Measurements from ENCODE around the gene CYP4A11. TPM values are rescaled to one million over a fixed set of nuclear protein-coding genes. Genes with fewer than 3 reads are reported as not detected.
"Not testable (repeated sequence)": the region's sequence is repeated elsewhere in the genome, so short reads cannot be mapped to it uniquely, and the experiment has no call there.

The CYP4A11 gene
- not detected for total RNA-seq
- polyA plus RNA-seq = 0.05 TPM
- long read RNA-seq, donor 1 = 0 reads
- long read RNA-seq, donor 2, partial matches to known transcripts = 0 of 3 reads
- long read RNA-seq, donor 2, other reads (novel, unspliced or antisense) = 0 of 3 reads
- long read RNA-seq, donor 3 = 0 reads
- long read RNA-seq, donor 4 = 0 reads
- long read RNA-seq, donor 5, partial matches to known transcripts = 0 of 1 reads
- long read RNA-seq, donor 5, other reads (novel, unspliced or antisense) = 0 of 1 reads
- long read RNA-seq, donor 6 = 0 reads
- long read RNA-seq, donor 7 = 0 reads
- long read RNA-seq, donor 8 = 0 reads
- long read RNA-seq, donor 9 = 0 reads
- long read RNA-seq, donor 10 = 0 reads

- Histone ChIP-seq H3K36me3 (ENCODE audit: control insufficient read depth in 2 of 2, insufficient read depth in 2 of 2, low read length in 1 of 2) (no peaks in the 10 kb centered on the region), H3K9me3 (ENCODE audit: control insufficient read depth in 2 of 2, insufficient read depth in 1 of 2, low read length in 1 of 2) (no peaks in the 10 kb centered on the region), H3K4me3 (ENCODE audit: low read length in 2 of 2) (no peak within 1 kb of the TSS), H3K27me3 (ENCODE audit: control insufficient read depth in 2 of 2, insufficient read depth in 1 of 2, low read length in 1 of 2) (no peaks in the 10 kb centered on the region), H3K4me1 (ENCODE audit: control insufficient read depth in 2 of 2, insufficient read depth in 2 of 2, low read length in 2 of 2) (no peaks in the 10 kb centered on the region), H3K27ac (ENCODE audit: low read depth in 1 of 2, low read length in 1 of 2) (no peak within 1 kb of the TSS)
- WGBS = 83% methylated on average over 5 of the region's 5 CpGs
- no peak for DNase-seq (ENCODE audit: low read depth in 6 of 9, low spot score in 9 of 9)
Measured at GRCh38 chr1:46941135-46941694, at the start of gene CYP4A11. Gene CYP4A11 (minus strand): TSS chr1:46941476. CDS start chr1:46941433, 43 bp downstream.

GRCh38 chr1:46990541-46990940, 49.3 kb upstream of the CYP4A11 start:
- not testable (repeated sequence) for H3K27me3 ChIP-seq (ENCODE audit: control insufficient read depth in 2 of 2, insufficient read depth in 1 of 2, low read length in 1 of 2); H3K36me3 ChIP-seq (ENCODE audit: control insufficient read depth in 2 of 2, insufficient read depth in 2 of 2, low read length in 1 of 2); H3K4me1 ChIP-seq (ENCODE audit: control insufficient read depth in 2 of 2, insufficient read depth in 2 of 2, low read length in 2 of 2); DNase-seq (ENCODE audit: low read depth in 6 of 9, low spot score in 9 of 9); H3K9me3 ChIP-seq (ENCODE audit: control insufficient read depth in 2 of 2, insufficient read depth in 1 of 2, low read length in 1 of 2); H3K4me3 ChIP-seq (ENCODE audit: low read length in 2 of 2); H3K27ac ChIP-seq (ENCODE audit: low read depth in 1 of 2, low read length in 1 of 2)
- WGBS = 97% methylated on average over 2 of the region's 2 CpGs

GRCh38 chr1:46983830-46984586, 42.7 kb upstream of the CYP4A11 start:
- no peak for DNase-seq (ENCODE audit: low read depth in 6 of 9, low spot score in 9 of 9)
- no peaks in the 10 kb centered on the region for H3K4me1 ChIP-seq (ENCODE audit: control insufficient read depth in 2 of 2, insufficient read depth in 2 of 2, low read length in 2 of 2)
- H3K4me3 ChIP-seq (ENCODE audit: low read length in 2 of 2) = no peak overlapping the region
- H3K9me3 ChIP-seq (ENCODE audit: control insufficient read depth in 2 of 2, insufficient read depth in 1 of 2, low read length in 1 of 2) = no peaks in the 10 kb centered on the region
- no peaks in the 10 kb centered on the region for H3K36me3 ChIP-seq (ENCODE audit: control insufficient read depth in 2 of 2, insufficient read depth in 2 of 2, low read length in 1 of 2)
- WGBS = 39% methylated on average over 3 of the region's 3 CpGs
- H3K27ac ChIP-seq (ENCODE audit: low read depth in 1 of 2, low read length in 1 of 2) = no peak overlapping the region
- no peaks in the 10 kb centered on the region for H3K27me3 ChIP-seq (ENCODE audit: control insufficient read depth in 2 of 2, insufficient read depth in 1 of 2, low read length in 1 of 2)

- Histone ChIP-seq H3K27me3 (ENCODE audit: control insufficient read depth in 2 of 2, insufficient read depth in 1 of 2, low read length in 1 of 2) (no peaks in the 10 kb centered on the region), H3K36me3 (ENCODE audit: control insufficient read depth in 2 of 2, insufficient read depth in 2 of 2, low read length in 1 of 2) (no peaks in the 10 kb centered on the region), H3K27ac (ENCODE audit: low read depth in 1 of 2, low read length in 1 of 2) (no peak overlapping the region), H3K9me3 (ENCODE audit: control insufficient read depth in 2 of 2, insufficient read depth in 1 of 2, low read length in 1 of 2) (no peaks in the 10 kb centered on the region), H3K4me1 (ENCODE audit: control insufficient read depth in 2 of 2, insufficient read depth in 2 of 2, low read length in 2 of 2) (no peaks in the 10 kb centered on the region), H3K4me3 (ENCODE audit: low read length in 2 of 2) (no peak overlapping the region)
- DNase-seq (ENCODE audit: low read depth in 6 of 9, low spot score in 9 of 9) = no peak
- 53% methylated on average over 7 of the region's 7 CpGs for WGBS
Measured at GRCh38 chr1:46983166-46983829, 42.0 kb upstream of the CYP4A11 start.

- no peak for DNase-seq (ENCODE audit: low read depth in 6 of 9, low spot score in 9 of 9)
- H3K9me3 ChIP-seq (ENCODE audit: control insufficient read depth in 2 of 2, insufficient read depth in 1 of 2, low read length in 1 of 2) = no peaks in the 10 kb centered on the region
- no peaks in the 10 kb centered on the region for H3K4me1 ChIP-seq (ENCODE audit: control insufficient read depth in 2 of 2, insufficient read depth in 2 of 2, low read length in 2 of 2)
- WGBS = 81% methylated on average over 5 of the region's 5 CpGs
- H3K36me3 ChIP-seq (ENCODE audit: control insufficient read depth in 2 of 2, insufficient read depth in 2 of 2, low read length in 1 of 2) = no peaks in the 10 kb centered on the region
- H3K27ac ChIP-seq (ENCODE audit: low read depth in 1 of 2, low read length in 1 of 2) = no peak overlapping the region
- H3K27me3 ChIP-seq (ENCODE audit: control insufficient read depth in 2 of 2, insufficient read depth in 1 of 2, low read length in 1 of 2) = no peaks in the 10 kb centered on the region
- no peak overlapping the region for H3K4me3 ChIP-seq (ENCODE audit: low read length in 2 of 2)
Measured at GRCh38 chr1:46969014-46969619, 27.8 kb upstream of the CYP4A11 start.

GRCh38 chr1:46962272-46962671, 21.0 kb upstream of the CYP4A11 start:
- 90% methylated on average over 4 of the region's 4 CpGs for WGBS
- not testable (repeated sequence) for H3K36me3 ChIP-seq (ENCODE audit: control insufficient read depth in 2 of 2, insufficient read depth in 2 of 2, low read length in 1 of 2); H3K4me1 ChIP-seq (ENCODE audit: control insufficient read depth in 2 of 2, insufficient read depth in 2 of 2, low read length in 2 of 2); H3K4me3 ChIP-seq (ENCODE audit: low read length in 2 of 2); H3K27me3 ChIP-seq (ENCODE audit: control insufficient read depth in 2 of 2, insufficient read depth in 1 of 2, low read length in 1 of 2); H3K9me3 ChIP-seq (ENCODE audit: control insufficient read depth in 2 of 2, insufficient read depth in 1 of 2, low read length in 1 of 2); H3K27ac ChIP-seq (ENCODE audit: low read depth in 1 of 2, low read length in 1 of 2); DNase-seq (ENCODE audit: low read depth in 6 of 9, low spot score in 9 of 9)

GRCh38 chr1:46961066-46961758, 19.9 kb upstream of the CYP4A11 start:
- Histone ChIP-seq H3K36me3 (ENCODE audit: control insufficient read depth in 2 of 2, insufficient read depth in 2 of 2, low read length in 1 of 2) (no peaks in the 10 kb centered on the region), H3K9me3 (ENCODE audit: control insufficient read depth in 2 of 2, insufficient read depth in 1 of 2, low read length in 1 of 2) (no peaks in the 10 kb centered on the region), H3K4me1 (ENCODE audit: control insufficient read depth in 2 of 2, insufficient read depth in 2 of 2, low read length in 2 of 2) (no peaks in the 10 kb centered on the region), H3K4me3 (ENCODE audit: low read length in 2 of 2) (no peak overlapping the region), H3K27ac (ENCODE audit: low read depth in 1 of 2, low read length in 1 of 2) (no peak overlapping the region), H3K27me3 (ENCODE audit: control insufficient read depth in 2 of 2, insufficient read depth in 1 of 2, low read length in 1 of 2) (no peaks in the 10 kb centered on the region)
- DNase-seq (ENCODE audit: low read depth in 6 of 9, low spot score in 9 of 9) = no peak
- WGBS = 84% methylated on average over 2 of the region's 2 CpGs

GRCh38 chr1:46960250-46960649, 19.0 kb upstream of the CYP4A11 start:
- Histone ChIP-seq H3K27ac (ENCODE audit: low read depth in 1 of 2, low read length in 1 of 2) (no peak overlapping the region), H3K9me3 (ENCODE audit: control insufficient read depth in 2 of 2, insufficient read depth in 1 of 2, low read length in 1 of 2) (no peaks in the 10 kb centered on the region), H3K4me3 (ENCODE audit: low read length in 2 of 2) (no peak overlapping the region), H3K36me3 (ENCODE audit: control insufficient read depth in 2 of 2, insufficient read depth in 2 of 2, low read length in 1 of 2) (no peaks in the 10 kb centered on the region), H3K27me3 (ENCODE audit: control insufficient read depth in 2 of 2, insufficient read depth in 1 of 2, low read length in 1 of 2) (no peaks in the 10 kb centered on the region), H3K4me1 (ENCODE audit: control insufficient read depth in 2 of 2, insufficient read depth in 2 of 2, low read length in 2 of 2) (no peaks in the 10 kb centered on the region)
- 68% methylated on average over 1 of the region's 1 CpG for WGBS
- DNase-seq (ENCODE audit: low read depth in 6 of 9, low spot score in 9 of 9) = no peak

Measured in thymus (tissue), 14 donors.